Choroid plexus epithelial cell (primary cell): Measurements from ENCODE around the gene CRBN.

Experiments
- DNase-seq: peaks from one replicate; pipeline ENCODE4 v3.0.0-alpha.2; 2010; ENCODE audit warnings: low read depth
- H3K4me3 ChIP-seq: 2 replicates; pipeline ENCODE4 v1.5.1; 2011; ENCODE audit warnings: low read depth, mild to moderate bottlenecking, control low read depth, low read length, moderate library complexity
- CTCF ChIP-seq: conservative IDR thresholded peaks from 2 replicates; pipeline ENCODE4 v1.5.1; 2011; ENCODE audit warnings: low read depth, mild to moderate bottlenecking, control low read depth, inconsistent platforms, low read length, moderate library complexity

The CRBN gene

DNA sequence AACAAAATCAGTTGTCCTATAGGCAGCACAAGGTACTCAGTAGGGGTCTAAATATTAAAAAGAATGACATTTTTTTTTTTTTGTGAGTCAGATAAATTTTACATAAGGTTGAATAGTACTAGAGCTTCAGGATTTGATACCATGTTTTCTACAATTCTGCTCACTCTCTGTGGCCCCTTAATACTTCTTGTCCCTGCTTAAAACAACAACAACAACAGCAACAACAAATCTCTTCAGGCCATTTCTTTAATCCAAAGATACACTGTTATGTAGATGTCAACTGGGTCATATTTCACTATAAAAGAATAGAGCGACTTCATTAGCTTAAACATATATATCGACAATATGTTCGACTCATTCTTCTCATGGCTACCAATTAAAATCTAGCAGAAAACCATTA, 72.3 kb downstream of the CRBN start:
- H3K4me3 ChIP-seq, result no peak overlapping the region

GRCh38 chr3:3105815-3106214, 73.7 kb downstream of the CRBN start:
- no peak for TF ChIP-seq CTCF
- H3K4me3 ChIP-seq, result no peak overlapping the region
- no peak for DNase-seq

More for the DNA sequence above, 72.3 kb downstream of the CRBN start:
- TF ChIP-seq CTCF, result no peak
- no peak for DNase-seq

- TF ChIP-seq CTCF, result no peak
- no peak overlapping the region for H3K4me3 ChIP-seq
- no peak for DNase-seq
Measured at GRCh38 chr3:3105246-3105645, 74.2 kb downstream of the CRBN start.

DNA sequence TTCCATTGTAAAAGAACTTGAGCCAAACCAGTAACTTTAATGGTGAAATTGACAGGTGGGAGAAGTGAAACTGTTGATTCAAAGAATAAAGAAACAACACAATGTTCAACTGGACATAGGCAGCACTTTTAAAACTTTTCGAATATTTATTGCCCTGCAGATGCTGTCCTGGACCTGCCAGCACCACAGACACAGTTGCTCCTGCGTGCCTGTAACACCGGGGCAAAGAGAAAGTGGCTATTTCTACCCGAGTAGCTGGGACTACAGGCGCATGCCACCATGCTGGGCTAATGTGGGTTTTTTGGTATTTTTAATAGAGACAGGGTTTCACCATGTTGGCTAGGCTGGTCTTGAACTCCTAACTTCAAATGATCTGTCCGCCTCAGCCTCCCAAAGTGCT, 76.7 kb downstream of the CRBN start:
- no peak for TF ChIP-seq CTCF
- DNase-seq, result no peak
- H3K4me3 ChIP-seq, result no peak overlapping the region

- no peak for DNase-seq
- no peak overlapping the region for H3K4me3 ChIP-seq
- no peak for TF ChIP-seq CTCF
Measured at GRCh38 chr3:3101660-3102458, 77.6 kb downstream of the CRBN start.
